Right lobe of liver (tissue), 4 donors: Measurements from ENCODE around the gene NPSR1.

ENCODE experiments used
- POLR2A ChIP-seq: fragments of 450-650 bp; IDR thresholded peaks from one replicate; pipeline ENCODE4 v1.6.1; 2017; ENCODE audit warnings: antibody characterized with exemption, mild to moderate bottlenecking
- TF ChIP-seq, protein P1 (sequence below), 4 donors: fragments of 200-600 bp in 3 of 4; fragments of 450-650 bp in 1 of 4; IDR thresholded peaks; one replicate each; pipeline versions ENCODE4 v1.5.1 to v1.8.0; 2016 to 2022; ENCODE audit warnings: antibody characterized with exemption in 4 of 4, mild to moderate bottlenecking in 2 of 4
- donor health status: DM: no; HTN: no; CAD: no.
- donor health status: DM: no; HTN: no; CAD: no.
- donor health status: DM: no; HTN: yes; CAD: no.

GRCh38 chr7:34757570-34758110 lies 99.6 kb downstream of the NPSR1 start:
- TF ChIP-seq, protein P1, sequence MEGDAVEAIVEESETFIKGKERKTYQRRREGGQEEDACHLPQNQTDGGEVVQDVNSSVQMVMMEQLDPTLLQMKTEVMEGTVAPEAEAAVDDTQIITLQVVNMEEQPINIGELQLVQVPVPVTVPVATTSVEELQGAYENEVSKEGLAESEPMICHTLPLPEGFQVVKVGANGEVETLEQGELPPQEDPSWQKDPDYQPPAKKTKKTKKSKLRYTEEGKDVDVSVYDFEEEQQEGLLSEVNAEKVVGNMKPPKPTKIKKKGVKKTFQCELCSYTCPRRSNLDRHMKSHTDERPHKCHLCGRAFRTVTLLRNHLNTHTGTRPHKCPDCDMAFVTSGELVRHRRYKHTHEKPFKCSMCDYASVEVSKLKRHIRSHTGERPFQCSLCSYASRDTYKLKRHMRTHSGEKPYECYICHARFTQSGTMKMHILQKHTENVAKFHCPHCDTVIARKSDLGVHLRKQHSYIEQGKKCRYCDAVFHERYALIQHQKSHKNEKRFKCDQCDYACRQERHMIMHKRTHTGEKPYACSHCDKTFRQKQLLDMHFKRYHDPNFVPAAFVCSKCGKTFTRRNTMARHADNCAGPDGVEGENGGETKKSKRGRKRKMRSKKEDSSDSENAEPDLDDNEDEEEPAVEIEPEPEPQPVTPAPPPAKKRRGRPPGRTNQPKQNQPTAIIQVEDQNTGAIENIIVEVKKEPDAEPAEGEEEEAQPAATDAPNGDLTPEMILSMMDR (IDR thresholded peaks at IDR 0.05) = no peak
- no peak for TF ChIP-seq POLR2A
